ENCODE results near the gene SCFD2. TPM values are rescaled to one million over a fixed set of nuclear protein-coding genes. Genes with fewer than 3 reads are reported as not detected.
"Not testable (repeated sequence)": the region's sequence is repeated elsewhere in the genome, so short reads cannot be mapped to it uniquely, and the experiment has no call there.

The SCFD2 gene
- total RNA-seq: 10 to 100 TPM; 23.0 to 24.5 TPM

DNA sequence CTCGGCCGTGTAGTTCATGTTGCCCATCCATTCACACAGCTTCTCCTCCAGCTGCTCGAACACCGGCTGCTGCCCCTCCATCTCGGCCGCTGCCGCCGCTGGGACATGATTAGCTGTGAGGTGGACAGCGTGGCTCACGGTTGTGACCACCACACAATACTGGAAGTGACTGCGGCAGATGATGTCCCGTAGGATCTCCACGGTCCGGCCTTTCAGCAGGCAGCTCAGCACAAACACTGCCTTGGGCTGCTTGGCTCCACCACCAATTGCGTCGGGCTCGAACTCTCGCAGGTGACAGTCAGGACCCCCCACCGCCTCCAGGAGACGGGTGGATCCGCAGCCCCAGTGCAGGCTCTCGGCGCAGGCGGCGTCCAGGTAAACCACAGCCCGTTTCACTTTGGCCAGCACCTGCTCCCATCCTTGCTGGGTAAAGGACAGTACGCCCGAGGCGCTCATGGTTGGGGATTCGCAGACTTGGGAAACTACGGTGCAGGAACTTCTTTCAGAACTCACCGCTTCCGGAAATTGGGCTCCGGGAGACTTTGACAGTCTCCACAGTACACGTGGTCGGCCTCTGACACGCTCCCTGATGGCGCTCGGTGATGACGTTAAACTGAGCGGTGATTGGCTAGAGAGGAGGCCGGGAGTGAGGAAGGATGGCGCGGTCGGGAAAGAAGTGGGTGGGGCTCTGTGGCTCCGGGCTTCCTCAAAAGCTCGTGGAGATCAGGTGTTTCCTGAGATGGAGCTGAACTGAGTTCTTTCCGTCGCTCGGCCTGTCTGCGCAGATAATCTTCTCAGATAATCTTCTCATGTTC is at the start of gene SCFD2:
TSS of gene SCFD2 (minus strand) at position 576 of the 815 bp plus-strand sequence.
- Mint-ChIP-seq H3K4me1 (peaks cover 49% of the 10 kb centered on the region), H3K27me3 (peaks cover 18% of the 10 kb centered on the region), H3K36me3 (ENCODE audit: low read depth) (peaks cover 13% of the 10 kb centered on the region), H3K27ac (peak within 1 kb of the TSS; percentile 92), H3K4me3 (peak within 1 kb of the TSS; percentile 94), H3K9me3 (no peaks in the 10 kb centered on the region)
- peak; percentile 99 for DNase-seq
- ChIA-PET POLR2A (interaction anchor here (1.1 kb wide), 1 partner anchor 654 kb away, joined by 3 read pairs; no protein-coding TSS in a partner anchor), CTCF (interaction anchor here (0.9 to 1.2 kb wide), 2 partner anchors 8 to 12 kb away, joined by 3 read pairs; partner anchors contain the start of gene FIP1L1)

DNA sequence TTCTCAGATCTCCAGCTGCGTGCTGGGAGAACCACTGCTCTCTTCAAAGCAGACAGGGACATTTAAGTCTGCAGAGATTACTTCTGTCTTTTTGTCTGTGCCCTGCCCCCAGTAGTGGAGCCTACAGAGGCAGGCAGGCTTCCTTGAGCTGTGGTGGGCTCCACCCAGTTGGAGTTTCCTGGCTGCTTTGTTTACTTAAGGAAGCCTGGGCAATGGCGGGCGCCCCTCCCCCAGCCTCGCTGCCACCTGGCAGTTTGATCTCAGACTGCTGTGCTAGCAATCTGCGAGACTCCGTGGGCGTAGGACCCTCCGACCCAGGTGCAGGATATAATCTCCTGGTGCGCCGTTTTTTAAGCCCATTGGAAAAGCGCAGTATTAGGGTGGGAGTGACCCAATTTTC is 43.6 kb upstream of the SCFD2 start:
- H3K4me3 Mint-ChIP-seq, H3K27me3 Mint-ChIP-seq, POLR2A ChIA-PET, H3K9me3 Mint-ChIP-seq, DNase-seq, H3K27ac Mint-ChIP-seq, CTCF ChIA-PET: not testable (repeated sequence)
- Mint-ChIP-seq H3K36me3 (ENCODE audit: low read depth) (peaks cover 48% of the 10 kb centered on the region), H3K4me1 (peaks cover 30% of the 10 kb centered on the region)

- Mint-ChIP-seq H3K27ac (no peak overlapping the region), H3K36me3 (ENCODE audit: low read depth) (peaks cover 27% of the 10 kb centered on the region), H3K4me1 (peaks cover 42% of the 10 kb centered on the region), H3K4me3 (no peak overlapping the region), H3K9me3 (no peaks in the 10 kb centered on the region), H3K27me3 (no peaks in the 10 kb centered on the region)
- ChIA-PET POLR2A (interaction anchor here (0.6 kb wide), 1 partner anchor 183 kb away, joined by 6 read pairs; no protein-coding TSS in a partner anchor), CTCF (interaction anchor here (0.7 to 0.9 kb wide), 3 partner anchors 11 to 37 kb away, joined by 3 read pairs; no protein-coding TSS in a partner anchor)
- DNase-seq: no peak
These were observed 14.4 kb upstream of the SCFD2 start for GRCh38 chr4:53380221-53380620.

DNA sequence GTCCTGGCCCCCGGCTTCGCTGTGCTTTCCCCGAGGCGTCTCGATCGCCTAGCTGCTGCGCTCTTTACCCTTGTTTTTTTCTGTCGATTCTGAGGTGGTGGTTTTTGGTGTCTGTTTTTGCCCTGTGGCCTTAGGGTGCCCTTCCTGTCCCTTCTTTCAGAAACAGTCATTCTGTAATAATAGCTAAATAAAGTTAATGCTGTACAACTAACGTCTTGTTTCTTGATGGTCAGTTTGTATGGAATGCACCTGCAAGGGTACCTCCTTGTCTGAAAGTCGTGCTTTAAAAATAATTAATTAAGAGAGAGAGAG is 12.3 kb upstream of the SCFD2 start:
- peaks cover 18% of the 10 kb centered on the region for H3K36me3 Mint-ChIP-seq (ENCODE audit: low read depth)
- peaks cover 6% of the 10 kb centered on the region for H3K27me3 Mint-ChIP-seq
- no peaks in the 10 kb centered on the region for H3K9me3 Mint-ChIP-seq
- peak overlapping the region; percentile 99 for H3K27ac Mint-ChIP-seq
- peak overlapping the region; percentile 98 for H3K4me3 Mint-ChIP-seq
- ChIA-PET POLR2A (no interaction called here), CTCF (interaction anchor here (0.6 to 1.7 kb wide), 4 partner anchors 9 to 1951 kb away, joined by 3 to 5 read pairs (median 4); no protein-coding TSS in a partner anchor)
- H3K4me1 Mint-ChIP-seq: peaks cover 40% of the 10 kb centered on the region
- DNase-seq: no peak

DNA sequence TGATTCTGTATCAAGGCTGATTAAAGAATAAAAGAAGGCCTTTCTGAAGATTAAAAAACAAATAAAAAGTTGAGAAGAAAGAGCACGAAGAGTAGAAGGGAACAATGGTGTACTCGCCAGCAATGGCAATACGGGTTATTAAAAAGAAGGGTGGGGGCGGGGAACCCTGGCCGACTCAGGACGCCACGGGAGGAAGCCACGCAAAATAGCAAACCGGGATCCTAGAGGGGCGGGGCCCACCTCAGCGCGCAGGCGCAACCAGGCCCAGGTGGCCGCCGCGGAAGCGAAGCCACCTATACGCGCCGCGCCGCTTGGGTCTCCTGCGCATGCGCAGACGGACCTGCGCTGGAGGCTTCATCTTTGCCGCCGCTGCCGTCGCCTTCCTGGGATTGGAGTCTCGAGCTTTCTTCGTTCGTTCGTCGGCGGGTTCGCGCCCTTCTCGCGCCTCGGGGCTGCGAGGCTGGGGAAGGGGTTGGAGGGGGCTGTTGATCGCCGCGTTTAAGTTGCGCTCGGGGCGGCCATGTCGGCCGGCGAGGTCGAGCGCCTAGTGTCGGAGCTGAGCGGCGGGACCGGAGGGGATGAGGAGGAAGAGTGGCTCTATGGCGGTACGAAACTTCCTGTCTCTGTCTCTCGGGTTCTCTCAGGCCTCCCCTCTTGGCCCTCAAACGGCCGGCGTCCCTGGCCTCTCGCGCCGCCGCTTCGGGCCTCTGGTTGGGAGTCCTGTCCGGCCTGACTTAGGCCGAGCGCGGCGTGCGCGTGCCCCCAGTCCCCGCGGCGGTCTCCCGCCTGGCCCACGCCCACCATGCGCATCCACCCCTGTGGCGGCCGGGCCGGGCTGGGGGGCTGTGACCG is 11.7 kb upstream of the SCFD2 start, which contains the start of gene FIP1L1:
TSS of gene FIP1L1 (plus strand) at position 323 of the 852 bp plus-strand sequence. CDS start at position 521, 198 bp downstream.
- H3K27ac Mint-ChIP-seq: peak within 1 kb of the TSS; percentile 99
- H3K36me3 Mint-ChIP-seq (ENCODE audit: low read depth): peaks cover 15% of the 10 kb centered on the region
- peak; percentile 96 for DNase-seq
- no peaks in the 10 kb centered on the region for H3K9me3 Mint-ChIP-seq
- CTCF ChIA-PET: interaction anchor here (0.6 to 1.7 kb wide), 4 partner anchors 13 to 1952 kb away, joined by 3 to 5 read pairs (median 4); no protein-coding TSS in a partner anchor
- H3K4me3 Mint-ChIP-seq: peak within 1 kb of the TSS; percentile 98
- H3K27me3 Mint-ChIP-seq: peaks cover 6% of the 10 kb centered on the region
- peaks cover 40% of the 10 kb centered on the region for H3K4me1 Mint-ChIP-seq
- POLR2A ChIA-PET: no interaction called here

DNA sequence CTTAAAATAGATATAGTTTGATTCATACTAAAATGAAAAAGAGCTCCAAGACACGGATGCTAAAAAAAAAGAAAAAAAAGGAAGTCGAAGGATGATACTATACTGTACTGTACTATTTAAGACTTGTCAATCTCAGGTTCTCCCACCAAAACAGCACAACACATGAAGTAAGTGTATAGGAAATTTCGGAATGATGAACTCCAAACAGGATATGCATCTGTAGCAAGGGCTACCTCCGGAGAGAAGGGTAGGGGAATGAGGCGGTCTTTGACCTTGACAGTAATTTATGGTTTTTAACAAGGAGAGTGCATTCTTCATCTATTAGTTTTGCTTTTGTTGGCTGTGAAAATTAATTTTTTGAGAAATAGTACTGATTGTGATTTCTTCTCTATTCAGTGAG is 11.0 kb upstream of the SCFD2 start:
- ChIA-PET POLR2A (no interaction called here), CTCF (interaction anchor here (1.0 to 1.6 kb wide), 2 partner anchors 12 to 18 kb away, joined by 3 to 4 read pairs; no protein-coding TSS in a partner anchor)
- Mint-ChIP-seq H3K27me3 (peaks cover 10% of the 10 kb centered on the region), H3K36me3 (ENCODE audit: low read depth) (peaks cover 10% of the 10 kb centered on the region), H3K4me3 (peak overlapping the region; percentile 98), H3K4me1 (peaks cover 37% of the 10 kb centered on the region), H3K9me3 (no peaks in the 10 kb centered on the region), H3K27ac (peak overlapping the region; percentile 99)
- no peak for DNase-seq

DNA sequence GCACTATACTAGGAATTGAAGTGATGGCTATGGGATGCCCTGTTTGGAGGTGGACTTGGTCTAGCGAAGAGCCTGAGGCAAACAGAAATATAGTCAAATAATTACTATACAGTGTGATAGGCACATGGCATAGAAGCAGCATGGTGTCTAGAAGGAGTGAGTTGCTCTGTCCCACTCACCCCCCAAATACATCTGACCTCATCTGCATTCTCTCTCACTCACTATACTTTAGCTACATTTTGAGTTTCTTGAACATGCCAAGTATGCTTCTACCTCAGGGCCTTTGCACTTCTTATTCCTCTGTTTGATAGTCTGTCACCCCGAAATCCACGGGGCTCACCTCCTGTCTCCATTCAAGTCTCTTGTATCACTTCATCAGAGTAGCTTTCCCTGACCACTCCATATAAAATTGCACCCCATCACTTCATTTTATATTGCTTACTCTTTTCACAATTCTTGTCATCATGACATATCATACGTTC is 9.0 kb upstream of the SCFD2 start:
- H3K27me3 Mint-ChIP-seq: peaks cover 19% of the 10 kb centered on the region
- H3K36me3 Mint-ChIP-seq (ENCODE audit: low read depth): peaks cover 5% of the 10 kb centered on the region
- ChIA-PET POLR2A (no interaction called here), CTCF (interaction anchor here (1.2 to 1.5 kb wide), 3 partner anchors 9 to 17 kb away, joined by 3 to 4 read pairs (median 3); partner anchors contain the start of gene SCFD2)
- no peaks in the 10 kb centered on the region for H3K9me3 Mint-ChIP-seq
- no peak for DNase-seq
- no peak overlapping the region for H3K4me3 Mint-ChIP-seq
- H3K27ac Mint-ChIP-seq: no peak overlapping the region
- H3K4me1 Mint-ChIP-seq: peaks cover 28% of the 10 kb centered on the region

- no peak for DNase-seq
- Mint-ChIP-seq H3K4me1 (peaks cover 14% of the 10 kb centered on the region), H3K4me3 (no peak overlapping the region), H3K9me3 (no peaks in the 10 kb centered on the region), H3K27me3 (peaks cover 34% of the 10 kb centered on the region), H3K27ac (no peak overlapping the region), H3K36me3 (ENCODE audit: low read depth) (no peaks in the 10 kb centered on the region)
- ChIA-PET POLR2A (no interaction called here), CTCF (no interaction called here)
These were observed 6.1 kb upstream of the SCFD2 start for GRCh38 chr4:53371843-53372521.

DNA sequence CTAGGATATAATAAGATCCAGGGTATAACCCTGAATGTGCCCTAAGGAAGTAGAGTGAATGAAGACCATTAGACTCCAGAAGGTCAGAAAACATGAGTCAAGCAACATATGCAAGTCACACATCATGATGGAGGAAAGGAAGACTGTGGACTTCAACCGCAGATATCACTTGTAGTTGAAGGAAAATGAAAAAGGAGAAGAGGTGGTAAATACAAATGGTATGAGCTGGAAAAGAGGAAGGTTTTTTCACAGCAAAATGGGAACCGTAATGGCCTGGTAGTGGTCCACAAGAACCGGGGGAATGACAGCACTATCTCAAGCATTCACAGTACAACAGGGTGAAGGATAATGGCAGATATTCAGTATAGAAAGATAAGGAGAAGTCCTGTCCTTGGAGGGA is 5.2 kb upstream of the SCFD2 start:
- no peaks in the 10 kb centered on the region for H3K36me3 Mint-ChIP-seq (ENCODE audit: low read depth)
- H3K4me3 Mint-ChIP-seq: no peak overlapping the region
- DNase-seq: no peak
- peaks cover 34% of the 10 kb centered on the region for H3K27me3 Mint-ChIP-seq
- peaks cover 17% of the 10 kb centered on the region for H3K4me1 Mint-ChIP-seq
- ChIA-PET POLR2A (no interaction called here), CTCF (no interaction called here)
- no peak overlapping the region for H3K27ac Mint-ChIP-seq
- H3K9me3 Mint-ChIP-seq: no peaks in the 10 kb centered on the region

DNA sequence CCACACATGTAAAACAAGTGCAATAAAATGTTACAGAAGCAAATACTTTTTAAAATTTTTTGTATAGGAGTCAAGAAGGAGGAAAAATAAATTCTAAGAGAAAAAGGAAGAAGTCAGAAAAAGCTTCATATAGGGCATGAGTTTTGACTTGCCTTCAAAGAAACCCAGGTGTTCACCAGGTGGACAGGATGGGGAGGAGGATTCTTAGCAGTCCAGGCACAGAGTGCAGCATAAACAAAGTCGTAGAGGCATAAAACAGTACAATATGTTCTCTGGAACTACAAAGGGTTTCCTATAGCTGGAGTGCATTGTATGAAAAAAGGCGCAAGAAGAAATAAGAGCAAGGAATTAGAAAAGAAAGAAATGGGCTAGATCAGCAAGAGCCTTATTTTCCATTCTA is 1.9 kb upstream of the SCFD2 start:
- no peaks in the 10 kb centered on the region for H3K9me3 Mint-ChIP-seq
- peaks cover 28% of the 10 kb centered on the region for H3K27me3 Mint-ChIP-seq
- ChIA-PET CTCF (no interaction called here), POLR2A (interaction anchor here (0.6 kb wide), 1 partner anchor 689 kb away, joined by 3 read pairs; no protein-coding TSS in a partner anchor)
- H3K36me3 Mint-ChIP-seq (ENCODE audit: low read depth): peaks cover 3% of the 10 kb centered on the region
- no peak overlapping the region for H3K4me3 Mint-ChIP-seq
- no peak overlapping the region for H3K27ac Mint-ChIP-seq
- no peak for DNase-seq
- H3K4me1 Mint-ChIP-seq: peaks cover 33% of the 10 kb centered on the region

DNA sequence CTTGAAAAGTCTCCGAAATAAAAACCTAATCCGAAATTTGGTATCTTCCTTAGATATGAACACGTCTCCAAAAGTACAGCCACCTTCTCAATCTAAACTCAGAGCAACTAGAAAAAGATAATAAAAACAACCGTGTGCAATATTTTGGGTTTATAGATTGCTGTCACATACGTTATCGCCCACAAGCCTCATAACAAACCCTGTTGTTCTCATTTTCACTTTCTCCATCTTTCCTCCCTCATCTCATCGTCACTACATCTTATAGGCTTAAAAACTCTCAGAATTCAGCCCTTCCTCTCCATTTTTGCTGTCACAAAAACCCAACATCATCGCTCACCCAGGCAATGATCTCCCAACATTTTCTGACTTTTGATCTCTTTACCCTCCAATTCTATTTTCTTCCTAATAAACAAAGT is 448 bp upstream of the SCFD2 start:
- CTCF ChIA-PET: no interaction called here
- H3K4me1 Mint-ChIP-seq: peaks cover 42% of the 10 kb centered on the region
- peaks cover 10% of the 10 kb centered on the region for H3K36me3 Mint-ChIP-seq (ENCODE audit: low read depth)
- H3K4me3 Mint-ChIP-seq: peak overlapping the region; percentile 94
- peak overlapping the region; percentile 92 for H3K27ac Mint-ChIP-seq
- POLR2A ChIA-PET: no interaction called here
- H3K27me3 Mint-ChIP-seq: peaks cover 21% of the 10 kb centered on the region
- no peak for DNase-seq
- H3K9me3 Mint-ChIP-seq: no peaks in the 10 kb centered on the region

DNA sequence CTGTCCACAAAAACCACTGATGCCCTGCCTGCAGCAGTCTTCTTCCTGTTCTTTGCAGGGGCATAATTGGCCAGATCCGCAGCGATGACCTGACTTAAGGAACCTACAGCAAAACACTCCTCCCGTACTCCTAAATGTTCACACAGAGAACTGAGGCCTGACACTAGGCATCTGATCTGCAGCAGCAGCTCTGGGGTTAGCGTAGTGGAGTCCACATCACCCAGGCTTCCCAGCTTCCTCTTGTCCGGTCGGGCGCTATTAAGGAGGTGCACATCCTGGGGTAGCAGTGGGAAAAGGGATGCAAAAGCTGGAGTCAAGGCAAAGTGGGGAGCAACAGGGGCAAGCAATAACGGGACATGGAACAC is 758 bp downstream of the SCFD2 start:
- DNase-seq: peak; percentile 17
- Mint-ChIP-seq H3K4me1 (peaks cover 51% of the 10 kb centered on the region), H3K27ac (peak overlapping the region; percentile 92), H3K36me3 (ENCODE audit: low read depth) (peaks cover 16% of the 10 kb centered on the region), H3K9me3 (no peaks in the 10 kb centered on the region), H3K27me3 (peaks cover 17% of the 10 kb centered on the region), H3K4me3 (peak overlapping the region; percentile 94)
- ChIA-PET CTCF (interaction anchor here (0.9 to 1.2 kb wide), 2 partner anchors 9 to 12 kb away, joined by 3 read pairs; partner anchors contain the start of gene FIP1L1), POLR2A (interaction anchor here (1.1 kb wide), 1 partner anchor 653 kb away, joined by 3 read pairs; no protein-coding TSS in a partner anchor)
